Measurements from ENCODE around the gene KLF11. TPM values are rescaled to one million over a fixed set of nuclear protein-coding genes. Genes with fewer than 3 reads are reported as not detected.

KLF11 gene
- polyA plus RNA-seq, 1 donor from 2014 or later: 5.7 TPM

GRCh38 chr2:10101491-10101890 is 58.1 kb downstream of the KLF11 start:
- no peak overlapping the region for H3K4me2 ChIP-seq (ENCODE audit: low read length)
- no peak overlapping the region for H3K4me3 ChIP-seq (ENCODE audit: low read length)
- no peaks in the 10 kb centered on the region for H3K9me2 ChIP-seq (ENCODE audit: insufficient read depth, low read length)
- no peaks in the 10 kb centered on the region for H3K36me3 ChIP-seq (ENCODE audit: insufficient read depth, low read length)
- no peak overlapping the region for H2AFZ ChIP-seq (ENCODE audit: low read depth, low read length)
- no peak for TF ChIP-seq TAF1 (IDR thresholded peaks at IDR 0.05; ENCODE audit: low read depth)
- no peak for TF ChIP-seq REST (IDR thresholded peaks at IDR 0.05; ENCODE audit: borderline replicate concordance)
- TF ChIP-seq EZH2 (IDR thresholded peaks at IDR 0.05; ENCODE audit: borderline replicate concordance, insufficient read depth, low read length, poor library complexity, severe bottlenecking): no peak
- TF ChIP-seq MXI1 (conservative IDR thresholded peaks at IDR 0.05; ENCODE audit: poor library complexity, severe bottlenecking): no peak
- no peak for TF ChIP-seq EP300 (conservative IDR thresholded peaks at IDR 0.05; ENCODE audit: poor library complexity, severe bottlenecking)
- TF ChIP-seq POLR2AphosphoS5 (IDR thresholded peaks at IDR 0.05): no peak
- H3K9ac ChIP-seq (ENCODE audit: low read length): no peak overlapping the region
- no peaks in the 10 kb centered on the region for H3F3A ChIP-seq (ENCODE audit: insufficient read depth, low read length, poor library complexity, severe bottlenecking)
- no peak overlapping the region for H3K27ac ChIP-seq (ENCODE audit: low read length)
- no peaks in the 10 kb centered on the region for H3K27me3 ChIP-seq (ENCODE audit: insufficient read depth, low read depth, low read length)
- H3K9me3 ChIP-seq (ENCODE audit: low read length): no peaks in the 10 kb centered on the region
- no peaks in the 10 kb centered on the region for H3K79me2 ChIP-seq (replicated peaks; ENCODE audit: insufficient read depth, low read length)
- H4K20me1 ChIP-seq (ENCODE audit: insufficient read depth): no peaks in the 10 kb centered on the region

- H3K9me3 ChIP-seq (ENCODE audit: low read length): no peaks in the 10 kb centered on the region
- H3F3A ChIP-seq (ENCODE audit: insufficient read depth, low read length, poor library complexity, severe bottlenecking): no peaks in the 10 kb centered on the region
- no peak overlapping the region for H3K4me3 ChIP-seq (ENCODE audit: low read length)
- H3K9me2 ChIP-seq (ENCODE audit: insufficient read depth, low read length): no peaks in the 10 kb centered on the region
- no peak overlapping the region for H3K4me2 ChIP-seq (ENCODE audit: low read length)
- TF ChIP-seq CTCF (IDR thresholded peaks at IDR 0.05; ENCODE audit: poor library complexity, severe bottlenecking) (no peak), MXI1 (conservative IDR thresholded peaks at IDR 0.05; ENCODE audit: poor library complexity, severe bottlenecking) (no peak), EZH2 (IDR thresholded peaks at IDR 0.05; ENCODE audit: borderline replicate concordance, insufficient read depth, low read length, poor library complexity, severe bottlenecking) (no peak), SMC3 (conservative IDR thresholded peaks at IDR 0.05; ENCODE audit: poor library complexity) (no peak), RAD21 (conservative IDR thresholded peaks at IDR 0.05) (no peak), REST (IDR thresholded peaks at IDR 0.05; ENCODE audit: borderline replicate concordance) (no peak), EP300 (conservative IDR thresholded peaks at IDR 0.05; ENCODE audit: poor library complexity, severe bottlenecking) (no peak), POLR2AphosphoS5 (IDR thresholded peaks at IDR 0.05) (no peak), TAF1 (IDR thresholded peaks at IDR 0.05; ENCODE audit: low read depth) (no peak)
- no peak overlapping the region for H3K27ac ChIP-seq (ENCODE audit: low read length)
- H2AFZ ChIP-seq (ENCODE audit: low read depth, low read length): no peak overlapping the region
- no peaks in the 10 kb centered on the region for H3K36me3 ChIP-seq (ENCODE audit: insufficient read depth, low read length)
- H3K27me3 ChIP-seq (ENCODE audit: insufficient read depth, low read depth, low read length): no peaks in the 10 kb centered on the region
- no peaks in the 10 kb centered on the region for H4K20me1 ChIP-seq (ENCODE audit: insufficient read depth)
- H3K9ac ChIP-seq (ENCODE audit: low read length): no peak overlapping the region
- no peaks in the 10 kb centered on the region for H3K79me2 ChIP-seq (replicated peaks; ENCODE audit: insufficient read depth, low read length)
Measured at GRCh38 chr2:10103179-10103578, 59.8 kb downstream of the KLF11 start.

Small RNAs within 50 kb of the gene (small RNA-seq; reads per million reads assigned to genes)
- gene RF00568: 0 to 0.03 (median 0) reads per million in 3 experiments

Other genes starting within 250 kb of the KLF11 start
- gene TAF1B, start 200.1 kb upstream of the KLF11 start, polyA plus RNA-seq: 8.7 and 11.2 TPM in 2 replicates
- gene GRHL1, start 91.9 kb upstream of the KLF11 start, polyA plus RNA-seq: 25.4 and 26.3 TPM in 2 replicates
- gene CYS1, start 36.9 kb downstream of the KLF11 start, polyA plus RNA-seq: not detected in 2 replicates
- gene RRM2, start 79.2 kb downstream of the KLF11 start, polyA plus RNA-seq: 0.57 and 4.2 TPM in 2 replicates